GM12874 (cell line): ENCODE results near the gene DNAJA2.

Experiments
- TF ChIP-seq, protein P1 (sequence below): IDR thresholded peaks from 2 replicates; pipeline ENCODE4 v1.5.1; 2011; ENCODE audit warnings: low read depth, mild to moderate bottlenecking, control low read depth, low read length, moderate library complexity; ENCODE audit not compliant: insufficient read depth

Gene DNAJA2

GRCh38 chr16:46915483-46916025 lies 57.9 kb downstream of the DNAJA2 start:
- TF ChIP-seq, protein P1, sequence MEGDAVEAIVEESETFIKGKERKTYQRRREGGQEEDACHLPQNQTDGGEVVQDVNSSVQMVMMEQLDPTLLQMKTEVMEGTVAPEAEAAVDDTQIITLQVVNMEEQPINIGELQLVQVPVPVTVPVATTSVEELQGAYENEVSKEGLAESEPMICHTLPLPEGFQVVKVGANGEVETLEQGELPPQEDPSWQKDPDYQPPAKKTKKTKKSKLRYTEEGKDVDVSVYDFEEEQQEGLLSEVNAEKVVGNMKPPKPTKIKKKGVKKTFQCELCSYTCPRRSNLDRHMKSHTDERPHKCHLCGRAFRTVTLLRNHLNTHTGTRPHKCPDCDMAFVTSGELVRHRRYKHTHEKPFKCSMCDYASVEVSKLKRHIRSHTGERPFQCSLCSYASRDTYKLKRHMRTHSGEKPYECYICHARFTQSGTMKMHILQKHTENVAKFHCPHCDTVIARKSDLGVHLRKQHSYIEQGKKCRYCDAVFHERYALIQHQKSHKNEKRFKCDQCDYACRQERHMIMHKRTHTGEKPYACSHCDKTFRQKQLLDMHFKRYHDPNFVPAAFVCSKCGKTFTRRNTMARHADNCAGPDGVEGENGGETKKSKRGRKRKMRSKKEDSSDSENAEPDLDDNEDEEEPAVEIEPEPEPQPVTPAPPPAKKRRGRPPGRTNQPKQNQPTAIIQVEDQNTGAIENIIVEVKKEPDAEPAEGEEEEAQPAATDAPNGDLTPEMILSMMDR = no peak

GRCh38 chr16:46914556-46915201 lies 58.8 kb downstream of the DNAJA2 start:
- TF ChIP-seq, protein P1 = no peak

GRCh38 chr16:46911650-46912049 lies 61.8 kb downstream of the DNAJA2 start:
- TF ChIP-seq, protein P1 = no peak

GRCh38 chr16:46911038-46911437 lies 62.4 kb downstream of the DNAJA2 start:
- TF ChIP-seq, protein P1 = no peak

GRCh38 chr16:46908540-46909372 lies 64.7 kb downstream of the DNAJA2 start:
- TF ChIP-seq, protein P1 = peak; percentile 58; the same call in 1 of the 2 replicates

DNA sequence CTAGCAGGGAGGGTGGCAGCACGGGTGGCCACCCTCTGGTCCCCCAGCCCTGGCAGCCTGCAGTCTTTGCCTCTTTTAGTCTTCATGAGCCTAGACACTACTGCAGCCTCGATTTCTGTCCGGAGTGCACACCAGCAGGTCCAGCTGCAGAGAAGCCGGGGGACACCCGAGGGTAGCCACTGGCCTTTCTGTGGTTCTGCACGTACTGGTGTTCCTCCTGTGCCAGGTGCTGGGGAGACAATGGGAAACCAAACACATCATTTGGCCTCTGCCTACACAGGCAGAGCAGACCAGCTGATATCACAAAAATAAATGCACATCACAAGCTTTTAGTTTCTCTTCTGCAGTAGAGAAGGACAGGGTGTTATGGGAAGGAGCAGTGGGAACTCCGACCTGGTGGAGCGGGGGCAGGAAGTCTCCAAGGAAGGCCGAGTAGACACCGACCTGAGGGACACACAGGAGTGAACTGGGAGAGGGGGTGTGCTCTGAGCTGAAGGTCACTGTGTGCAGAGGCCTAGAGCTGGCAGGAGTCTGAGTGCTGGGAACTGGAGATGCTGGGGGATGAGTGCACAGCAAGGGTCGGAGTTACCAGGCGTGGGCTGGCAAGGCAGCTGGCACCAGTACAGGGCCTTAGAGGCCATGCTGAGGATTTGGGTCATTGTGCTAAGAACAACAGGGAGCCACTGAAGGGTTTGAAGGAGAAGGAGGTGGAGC lies 66.3 kb downstream of the DNAJA2 start:
- TF ChIP-seq, protein P1 = no peak
